IPS DF 19.7 (cell line): ENCODE data around the gene TNPO2.

Experiments
- DNase-seq: peaks from one replicate; pipeline ENCODE4 v3.0.0-alpha.2; 2013; ENCODE audit warnings: low read depth, low spot score

The TNPO2 gene

GRCh38 chr19:12676384-12676792 lies 47.3 kb downstream of the TNPO2 start:
- no peak for DNase-seq

DNA sequence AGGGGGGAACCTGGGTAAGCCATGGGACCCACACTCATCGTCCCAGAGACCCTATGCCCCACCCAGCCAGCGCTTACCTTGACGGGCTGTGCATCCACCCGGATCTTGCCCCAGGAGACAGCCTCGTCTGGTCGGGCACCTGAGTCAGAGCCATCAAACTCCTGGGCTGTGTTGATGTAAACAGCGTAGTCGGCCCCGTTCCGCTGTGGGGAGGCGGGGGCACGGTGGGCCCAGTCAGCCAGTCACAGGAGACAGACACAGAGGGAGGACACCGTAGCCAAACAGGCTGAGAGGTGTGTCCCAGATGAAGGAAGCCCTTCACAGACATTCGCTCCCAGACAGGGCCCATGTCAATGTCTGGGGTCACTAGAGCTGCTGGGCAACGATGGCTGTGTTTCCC lies 47.8 kb downstream of the TNPO2 start:
- no peak for DNase-seq

GRCh38 chr19:12675399-12675798 lies 48.3 kb downstream of the TNPO2 start:
- no peak for DNase-seq

DNA sequence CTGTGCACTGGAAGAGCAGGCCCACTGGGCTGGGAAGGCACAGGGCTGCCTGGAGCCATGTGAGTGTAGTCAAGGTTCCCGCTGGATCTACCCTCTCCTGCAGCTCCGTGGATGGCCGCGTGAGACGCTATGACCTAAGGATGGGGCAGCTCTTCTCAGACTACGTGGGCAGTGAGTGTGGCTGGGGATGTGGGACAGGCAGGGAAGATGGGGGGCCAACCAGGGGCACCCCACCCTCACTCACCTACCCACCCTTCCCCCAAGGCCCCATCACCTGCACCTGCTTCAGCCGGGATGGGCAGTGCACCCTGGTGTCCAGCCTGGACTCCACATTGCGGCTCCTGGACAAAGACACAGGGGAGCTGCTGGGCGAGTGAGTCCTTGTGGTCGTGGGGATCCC lies 51.0 kb downstream of the TNPO2 start:
- no peak for DNase-seq

GRCh38 chr19:12670159-12670928 lies 53.4 kb downstream of the TNPO2 start:
- DNase-seq, result no peak

DNA sequence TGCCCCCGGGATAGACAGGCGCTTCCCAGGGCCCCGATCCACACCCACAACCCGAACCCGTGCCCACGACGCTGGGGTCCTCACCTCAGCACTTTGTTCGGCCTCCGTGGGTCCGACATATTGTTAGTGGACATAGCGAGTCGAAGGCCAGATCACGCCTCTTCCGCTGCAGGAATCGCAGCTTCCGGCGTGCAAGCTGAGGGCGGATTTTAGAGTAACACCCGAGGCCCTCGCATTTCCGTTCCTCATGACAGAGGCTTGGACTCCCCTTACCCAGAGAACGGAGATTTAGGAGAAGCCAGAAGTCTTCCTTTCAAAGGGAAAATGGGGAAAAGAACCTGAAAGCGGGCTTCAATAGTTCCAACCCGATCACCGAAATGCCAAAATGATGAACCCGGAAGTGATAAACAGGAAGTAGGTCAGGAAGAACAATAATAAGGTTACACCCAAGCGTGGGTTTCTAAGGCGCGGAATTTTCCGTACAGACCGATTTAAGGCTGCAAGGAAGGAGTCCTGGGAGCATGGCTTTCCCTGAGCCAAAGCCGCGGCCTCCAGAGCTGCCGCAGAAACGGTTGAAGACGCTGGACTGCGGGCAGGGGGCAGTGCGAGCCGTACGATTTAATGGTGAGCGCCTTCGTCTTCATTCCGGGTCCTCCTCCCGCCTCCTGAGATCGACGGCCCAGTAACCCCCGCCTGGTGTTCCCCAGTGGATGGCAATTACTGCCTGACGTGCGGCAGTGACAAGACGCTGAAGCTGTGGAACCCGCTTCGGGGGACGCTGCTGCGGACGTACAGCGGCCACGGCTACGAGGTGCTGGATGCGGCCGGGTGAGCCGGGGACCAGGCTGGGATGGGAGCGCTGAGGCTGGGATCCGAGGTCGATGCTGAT lies 54.2 kb downstream of the TNPO2 start:
- DNase-seq, result no peak

DNA sequence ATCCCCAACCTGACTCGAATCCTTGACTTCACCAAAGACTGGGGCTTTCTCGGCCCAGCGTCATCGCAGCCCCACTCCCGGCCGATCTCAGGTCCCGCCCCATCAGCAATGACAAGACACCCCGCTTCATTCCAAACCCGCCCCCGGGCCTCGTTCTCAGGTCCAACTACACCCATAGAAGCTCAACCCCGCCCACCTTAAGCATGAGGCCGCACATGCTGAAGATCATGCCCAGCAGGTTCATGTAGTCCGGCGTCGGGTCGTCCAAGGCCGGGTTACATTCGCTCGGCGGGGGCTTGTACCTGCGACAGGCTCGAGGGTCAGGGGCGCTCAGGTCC lies 54.8 kb downstream of the TNPO2 start:
- no peak for DNase-seq

DNA sequence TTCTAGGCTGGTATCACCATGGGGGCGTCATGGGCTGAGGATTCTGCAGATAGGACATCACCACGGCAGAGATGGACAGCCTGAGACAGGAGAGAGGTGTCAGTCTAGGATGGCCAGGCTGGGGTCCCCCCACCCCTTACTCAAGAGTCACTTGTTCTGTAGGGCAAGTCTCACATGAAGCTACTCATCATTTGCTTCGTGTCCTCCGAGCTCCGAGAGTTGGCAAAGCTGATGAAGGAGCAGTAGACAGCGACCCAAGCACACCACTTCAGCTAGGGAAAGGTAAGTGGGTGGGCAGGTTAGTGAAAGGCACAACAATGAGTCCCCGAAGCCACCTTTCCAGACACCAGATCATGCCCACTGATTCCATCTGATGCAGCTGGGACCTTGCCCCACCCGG lies 55.4 kb downstream of the TNPO2 start:
- DNase-seq, result no peak

GRCh38 chr19:12667731-12668302 lies 55.9 kb downstream of the TNPO2 start:
- DNase-seq, result no peak

DNA sequence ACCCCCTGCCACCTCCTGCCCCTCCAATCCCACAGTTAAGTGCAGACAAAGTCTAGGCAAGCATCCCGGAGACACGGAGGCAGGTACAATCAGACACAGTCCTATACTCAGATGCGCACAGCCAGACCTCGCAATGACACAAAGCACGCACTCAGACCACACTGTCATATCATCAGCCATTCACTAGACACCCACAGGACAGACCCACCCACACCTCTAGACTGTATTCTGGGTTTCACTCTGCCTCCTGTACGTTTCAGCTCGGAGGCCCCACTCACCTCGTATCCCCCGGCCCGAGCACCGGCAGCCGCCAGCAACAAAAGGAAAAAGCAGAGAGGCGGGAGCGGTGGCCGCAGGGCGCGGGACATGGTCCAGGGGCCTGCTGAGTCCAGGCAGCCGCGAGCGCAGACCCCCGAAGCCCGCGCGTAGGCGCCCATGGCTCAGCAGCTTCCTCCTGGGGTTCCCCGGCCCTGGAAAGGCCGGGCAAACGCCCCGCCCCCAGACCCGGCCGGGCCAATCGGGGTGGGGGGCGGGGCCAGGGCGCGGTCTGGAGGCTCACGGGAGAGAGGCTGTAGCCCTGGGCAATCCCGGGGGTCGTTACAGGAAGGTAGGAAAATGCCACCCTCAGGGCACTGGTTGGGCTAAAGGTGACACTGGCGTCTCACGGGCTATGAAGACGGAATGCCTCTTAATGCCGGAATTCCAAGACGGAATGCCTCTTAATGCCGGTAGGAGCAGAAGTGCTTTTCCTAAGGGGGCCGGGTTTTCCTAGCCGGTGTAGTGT lies 57.3 kb downstream of the TNPO2 start, which contains the start of the genes MAN2B1 and WDR83:
Gene MAN2B1 (minus strand): TSS at position 478 of the 784 bp plus-strand sequence. CDS start 41 bp downstream, at position 437.
Gene WDR83 (plus strand): TSS at position 543 of the 784 bp plus-strand sequence. CDS start 2,984 bp downstream, outside the sequence.
- no peak for DNase-seq

GRCh38 chr19:12665671-12666264 lies 58.0 kb downstream of the TNPO2 start:
- no peak for DNase-seq

- no peak for DNase-seq
These were observed 58.5 kb downstream of the TNPO2 start for GRCh38 chr19:12665281-12665573.

- DNase-seq, result no peak
These were observed 59.1 kb downstream of the TNPO2 start for GRCh38 chr19:12664406-12665280.

DNA sequence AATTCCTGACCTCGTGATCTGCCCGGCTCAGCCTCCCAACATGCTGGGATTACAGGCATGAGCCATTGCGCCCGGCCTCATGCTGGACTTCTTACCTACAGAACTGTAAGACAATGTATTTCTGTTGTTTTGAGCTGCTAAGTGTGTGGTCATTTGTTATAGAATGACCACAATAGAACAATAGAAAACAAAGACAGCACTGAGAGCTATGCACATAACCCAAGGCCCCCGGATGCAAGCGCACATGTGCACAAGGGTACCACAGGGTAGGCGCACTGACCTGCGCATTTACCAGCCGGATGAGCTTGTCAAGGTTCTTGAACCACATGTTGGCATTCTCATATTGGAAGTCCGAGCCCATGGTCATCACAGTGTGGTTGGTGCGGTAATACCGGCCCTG lies 62.8 kb downstream of the TNPO2 start:
- no peak for DNase-seq

DNA sequence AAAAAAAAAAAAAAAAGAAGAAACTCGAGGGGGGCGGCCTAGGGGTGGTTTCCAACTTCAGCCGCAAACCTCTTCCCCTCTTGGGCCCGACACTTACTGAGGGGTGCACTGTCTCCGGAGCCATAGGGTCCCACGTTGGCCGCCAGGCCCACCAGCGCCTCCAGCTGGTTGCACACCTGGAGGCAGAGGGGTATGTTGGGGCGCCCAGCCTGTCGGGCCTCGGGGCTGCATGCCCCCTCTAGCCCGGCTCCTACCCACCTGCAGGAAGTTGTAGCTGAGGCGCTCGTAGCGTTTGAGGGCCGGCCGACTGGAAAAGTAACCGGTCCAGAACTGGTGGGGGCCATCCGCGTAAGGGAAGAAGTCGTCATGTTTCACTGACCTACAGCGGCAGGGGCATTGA lies 65.8 kb downstream of the TNPO2 start:
- no peak for DNase-seq

DNA sequence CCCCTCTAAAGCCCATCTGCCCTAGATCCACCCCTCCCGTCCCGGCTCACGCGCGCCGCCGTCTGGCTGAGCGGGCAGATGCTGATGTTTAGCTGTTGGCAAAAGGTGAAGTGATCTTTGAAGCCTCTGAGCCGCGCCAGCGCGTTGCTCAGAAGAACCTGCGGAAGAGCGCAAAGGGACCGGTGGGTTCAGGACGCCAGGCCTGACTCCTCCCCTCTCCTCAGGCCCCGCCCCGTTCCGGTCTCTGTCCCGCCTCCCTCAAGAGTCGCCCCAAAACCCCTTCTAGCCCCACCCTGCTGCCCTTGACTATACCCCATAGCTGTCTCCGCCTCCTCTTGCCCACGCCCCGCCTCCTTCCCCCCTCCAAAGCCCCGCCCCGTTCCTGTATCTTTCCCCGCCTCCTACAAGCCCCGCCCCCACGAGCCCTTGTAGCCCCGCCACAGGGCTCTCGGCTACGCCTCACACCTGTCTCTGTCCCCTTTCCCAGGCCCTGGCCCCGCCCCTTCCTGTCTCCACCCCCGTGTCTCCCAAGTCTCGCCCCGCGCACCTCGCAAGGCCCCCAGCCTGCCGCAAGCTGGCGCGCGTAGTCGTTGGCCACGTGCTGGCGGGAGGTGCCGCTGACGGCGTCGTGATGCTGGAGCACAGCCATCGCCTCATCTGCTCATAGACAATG lies 66.7 kb downstream of the TNPO2 start:
- DNase-seq, result no peak

GRCh38 chr19:12655546-12655945 lies 68.2 kb downstream of the TNPO2 start:
- DNase-seq, result no peak

DNA sequence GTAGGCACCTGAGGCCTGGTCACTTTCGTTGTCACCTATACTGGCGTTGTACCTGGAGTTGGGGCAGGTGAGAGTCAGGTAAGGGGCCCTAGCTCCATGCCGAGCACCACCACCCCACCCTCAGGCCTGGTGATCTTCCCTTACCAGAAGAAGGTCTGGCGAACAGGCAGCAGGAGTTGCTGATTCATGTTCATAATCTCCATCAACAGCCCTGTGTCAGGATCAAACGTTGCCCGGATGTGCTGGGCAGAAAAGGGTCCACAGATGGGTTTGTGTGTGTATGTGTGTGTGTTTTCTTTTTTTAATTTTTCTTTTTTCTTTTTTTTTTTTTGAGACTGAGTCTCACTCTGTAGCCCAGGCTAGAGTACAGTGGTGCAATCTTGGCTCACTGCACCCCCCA lies 71.5 kb downstream of the TNPO2 start:
- DNase-seq, result no peak

DNA sequence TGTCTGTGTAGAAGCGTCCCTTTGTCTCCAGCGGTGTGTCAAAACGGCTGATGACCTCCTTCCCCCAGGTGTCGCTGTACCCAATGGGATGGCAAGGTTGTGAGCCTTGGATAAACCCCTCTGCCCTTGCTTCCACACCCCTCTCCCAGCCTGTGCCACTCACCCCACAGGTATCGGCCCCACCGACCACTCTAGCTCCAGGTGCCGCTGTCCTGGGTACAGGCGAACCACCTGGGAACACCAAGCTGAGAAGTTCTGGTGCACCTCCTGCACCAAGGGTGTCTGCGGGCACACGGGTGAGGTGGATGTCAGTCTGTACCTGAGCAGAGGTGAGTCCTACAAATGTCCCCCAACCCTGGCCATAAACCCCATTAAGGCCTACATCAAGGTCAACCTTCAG lies 73.8 kb downstream of the TNPO2 start:
- DNase-seq, result no peak
